K562 (cell line): ENCODE data around the gene CLASP2. TPM values are rescaled to one million over a fixed set of nuclear protein-coding genes. Genes with fewer than 3 reads are reported as not detected.

Source experiments
- ATAC-seq: fragments of 200-7000 bp; cut with Tn5 transposase; 3 replicates; pipeline ENCODE4 v1.9.1; 2020; ENCODE audit warnings: moderate library complexity
- BruUV-seq: library from RNA; stranded (reverse); fragments of 400-500 nt; replicated peaks from 2 replicates; lab custom pipeline; 2021; lab: Mats Ljungman, UMichigan
- CTCF ChIA-PET: fragments of 300-600 bp; formaldehyde crosslinking; extraction: SDS; loops from one replicate; lab custom pipeline; 2021; ENCODE audit warnings: low intra/inter-chr PET ratio; lab: Yijun Ruan, JAX
- POLR2A ChIA-PET: fragments of 300-600, 350-650 bp; sonication (Branson Sonifier 250); formaldehyde crosslinking; extraction: SDS; loops from one replicate; lab custom pipeline; 2021; ENCODE audit warnings: antibody characterized with exemption, inconsistent platforms; lab: Yijun Ruan, JAX
- DNase-seq, 4 experiments: peaks; one replicate each; pipeline versions ENCODE4 v3.0.0 to v3.0.0-alpha.2; 2011 to 2018; ENCODE audit warnings: low spot score in 3 of 4, mixed read lengths in 3 of 4; ENCODE audit errors: extremely low read depth in 1 of 4
- FAIRE-seq: peaks from 2 replicates; lab custom pipeline; 2011; peaks lifted over from hg19 to GRCh38; lab: Jason Lieb, UNC
- H2AFZ ChIP-seq: 2 replicates; pipeline ENCODE4 v1.6.0; 2011; ENCODE audit warnings: low read depth, low read length, control low read depth, inconsistent platforms
- H3K27ac ChIP-seq: fragments of 200-600 bp; 3 replicates; pipeline ENCODE4 v1.8.0; 2011; ENCODE audit warnings: low read depth, mild to moderate bottlenecking, control low read depth, inconsistent platforms, low read length, moderate library complexity, mixed read lengths; ENCODE audit errors: extremely low read depth
- H3K27me3 ChIP-seq, 2 experiments: fragments of 300-600 bp in 1 of 2; 2 replicates in 1 of 2; 3 replicates in 1 of 2; pipeline versions ENCODE4 v1.6.0 to v1.8.0; 2011; ENCODE audit warnings: inconsistent platforms in 2 of 2, low read length in 2 of 2, mild to moderate bottlenecking in 1 of 2, mixed read lengths in 1 of 2, moderate library complexity in 1 of 2; ENCODE audit not compliant: control insufficient read depth in 2 of 2, insufficient read depth in 2 of 2
- H3K36me3 ChIP-seq: fragments of 300-600 bp; 3 replicates; pipeline ENCODE4 v1.8.0; 2011; ENCODE audit warnings: mild to moderate bottlenecking, low read length, inconsistent platforms; ENCODE audit not compliant: control insufficient read depth, insufficient read depth
- H3K4me1 ChIP-seq, 2 experiments: fragments of 200-600 bp in 1 of 2; replicated peaks in 1 of 2; 2 replicates in 1 of 2; 3 replicates in 1 of 2; pipeline versions ENCODE4 v1.5.1 to v1.8.0; 2011; ENCODE audit warnings: inconsistent platforms in 2 of 2, low read length in 2 of 2, mild to moderate bottlenecking in 1 of 2, mixed read lengths in 1 of 2, moderate library complexity in 1 of 2; ENCODE audit not compliant: control insufficient read depth in 2 of 2, insufficient read depth in 2 of 2
- H3K4me2 ChIP-seq: 2 replicates; pipeline ENCODE4 v1.6.1; 2011; ENCODE audit warnings: low read length, control low read depth, inconsistent platforms, mixed read lengths; ENCODE audit not compliant: insufficient read depth
- H3K4me3 ChIP-seq: fragments of 200-600 bp; sonication (generic), shearing (Covaris generic); 2 replicates; pipeline ENCODE4 v1.5.1; 2016; ENCODE audit warnings: control low read depth, inconsistent platforms
- H3K79me2 ChIP-seq: fragments of 200-600 bp; 3 replicates; pipeline ENCODE4 v1.8.0; 2011; ENCODE audit warnings: low read length, inconsistent platforms; ENCODE audit not compliant: control insufficient read depth, insufficient read depth
- H3K9ac ChIP-seq, 2 experiments: 2 replicates each; pipeline versions ENCODE4 v1.6.0 to v1.6.1; 2011; ENCODE audit warnings: low read depth in 2 of 2, low read length in 2 of 2, control low read depth in 1 of 2, inconsistent platforms in 1 of 2, mild to moderate bottlenecking in 1 of 2, mixed read lengths in 1 of 2; ENCODE audit not compliant: insufficient read depth in 1 of 2
- H3K9me1 ChIP-seq: one replicate; pipeline ENCODE4 v1.6.0; 2011; ENCODE audit warnings: inconsistent platforms, mild to moderate bottlenecking, low read length, moderate library complexity; ENCODE audit not compliant: control insufficient read depth, insufficient read depth
- H3K9me3 ChIP-seq: replicated peaks from 2 replicates; pipeline ENCODE4 v1.5.1; 2011; ENCODE audit warnings: low read depth, low read length, inconsistent platforms; ENCODE audit not compliant: control insufficient read depth, insufficient read depth
- H4K20me1 ChIP-seq: replicated peaks from 2 replicates; pipeline ENCODE4 v1.6.1; 2011; ENCODE audit warnings: low read length, inconsistent platforms, mixed read lengths; ENCODE audit not compliant: control insufficient read depth, insufficient read depth
- ATF2 ChIP-seq: sonication (generic); formaldehyde crosslinking; IDR thresholded peaks from 2 replicates; pipeline ENCODE4 v1.8.1; 2022; ENCODE audit warnings: missing genetic modification reagents
- EP300 ChIP-seq: IDR thresholded peaks from 2 replicates; pipeline ENCODE4 v1.6.1; 2012; ENCODE audit warnings: low read length, improper control_type of control experiment
- EWSR1 ChIP-seq: fragments of 450-650 bp; IDR thresholded peaks from 2 replicates; pipeline ENCODE4 v1.6.1; 2018; ENCODE audit warnings: borderline replicate concordance, mild to moderate bottlenecking, low read depth, moderate library complexity; ENCODE audit not compliant: partially characterized antibody
- HDAC8 ChIP-seq: fragments of 450-650 bp; IDR thresholded peaks from 2 replicates; pipeline ENCODE4 v1.6.1; 2016; ENCODE audit warnings: mild to moderate bottlenecking, missing genetic modification characterization, moderate library complexity, missing compliant biosample characterization
- HMGN3 ChIP-seq: IDR thresholded peaks from 2 replicates; pipeline ENCODE4 v1.6.1; 2011; ENCODE audit warnings: borderline replicate concordance, low read depth, mild to moderate bottlenecking, mixed read lengths, low read length; ENCODE audit not compliant: insufficient read length; ENCODE audit errors: extremely low read depth
- KAT2B ChIP-seq: IDR thresholded peaks from one replicate; pipeline ENCODE4 v1.6.1; 2012; ENCODE audit warnings: low read depth, mild to moderate bottlenecking, control low read depth, inconsistent platforms, low read length, moderate library complexity
- PREB ChIP-seq: sonication (generic); formaldehyde crosslinking; IDR thresholded peaks from 2 replicates; pipeline ENCODE4 v1.8.1; 2023; ENCODE audit warnings: mild to moderate bottlenecking, missing genetic modification reagents
- SIRT6 ChIP-seq: IDR thresholded peaks from one replicate; pipeline ENCODE4 v1.6.1; 2012; ENCODE audit warnings: low read depth, mild to moderate bottlenecking, control low read depth, inconsistent platforms, low read length, moderate library complexity
- SRSF3 ChIP-seq: fragments of 200-400 bp; formaldehyde crosslinking; IDR thresholded peaks from 2 replicates; pipeline ENCODE4 v1.6.1; 2016; ENCODE audit warnings: mild to moderate bottlenecking, low read length, moderate library complexity; ENCODE audit not compliant: insufficient read depth
- TCF7 ChIP-seq: sonication (generic); IDR thresholded peaks from 2 replicates; pipeline ENCODE4 v1.6.1; 2016; ENCODE audit warnings: antibody characterized with exemption, borderline replicate concordance
- THRAP3 ChIP-seq: fragments of 450-650 bp; IDR thresholded peaks from 2 replicates; pipeline ENCODE4 v1.6.1; 2016; ENCODE audit warnings: mild to moderate bottlenecking, inconsistent platforms, borderline replicate concordance
- ZNF668 ChIP-seq: fragments of 250-450 bp; sonication (Bioruptor Pico); IDR thresholded peaks from 2 replicates; pipeline ENCODE4 v1.8.0; 2022; ENCODE audit warnings: mild to moderate bottlenecking, inconsistent platforms
- ZNF696 ChIP-seq: fragments of 250-450 bp; sonication (Bioruptor Pico); conservative IDR thresholded peaks from 2 replicates; pipeline ENCODE4 v1.4.0; 2020; ENCODE audit warnings: mild to moderate bottlenecking, moderate library complexity
- WGBS: fragments of 100-300 bp; shearing (Covaris generic); methylation state at CpG from one replicate; pipeline ENCODE4 v1.1.6; 2016; ENCODE audit warnings: low coverage, mixed read lengths; ENCODE audit not compliant: insufficient coverage; ENCODE audit errors: missing lambda C conversion rate; 5-methylcytosine and 5-hydroxymethylcytosine counted together
- in situ Hi-C: fragments of 300-500 bp; cut with MboI; formaldehyde crosslinking; loops from 4 replicates; pipeline ENCODE4 v1.15.0; 2018; ENCODE audit warnings: inconsistent platforms, mixed read lengths
- intact Hi-C: fragments of 100-400 bp; cut with micrococcal nuclease; formaldehyde crosslinking; loops from 2 replicates; pipeline ENCODE4 v1.14.2; 2022
- polyA plus RNA-seq, 8 experiments: library from polyadenylated mRNA; depleted of rRNA in 4 of 8; stranded (reverse) in 5 of 8; unstranded in 3 of 8; fragments of >200 nt; fragmentation: Nextera tagmentation in 2 of 8; fragmentation: Illumina TruSeq in 1 of 8; extraction: Ambion mirVana in 2 of 8; extraction: Trizol in 1 of 8; gene quantifications; 2 replicates each; pipeline versions ENCODE4 v1.2.1 to v1.2.3, GENCODE V29; 2011 to 2014; ENCODE audit warnings: inconsistent platforms in 1 of 8, missing spikeins in 1 of 8
- total RNA-seq, 7 experiments: library from RNA; depleted of rRNA in 6 of 7; stranded (reverse); fragments of >200 nt in 6 of 7; fragmentation: Illumina TruSeq in 2 of 7; extraction: Trizol in 2 of 7; gene quantifications; 2 replicates each; pipeline versions ENCODE4 v1.2.1 to v1.2.3, GENCODE V29; 2011 to 2021; ENCODE audit warnings: low replicate concordance in 1 of 7
- TF ChIP-seq, protein P1 (sequence below): fragments of 250-450 bp; sonication (Bioruptor Pico); IDR thresholded peaks from 2 replicates; pipeline ENCODE4 v1.8.0; 2022; ENCODE audit warnings: moderate library complexity, mild to moderate bottlenecking, inconsistent platforms
- TF ChIP-seq, protein P2 (sequence below): fragments of 250-450 bp; sonication (Bioruptor Pico); IDR thresholded peaks from 2 replicates; pipeline ENCODE4 v1.8.0; 2021; ENCODE audit warnings: borderline replicate concordance, mild to moderate bottlenecking, moderate library complexity; ENCODE audit not compliant: poor library complexity, severe bottlenecking

CLASP2 gene
- total and polyA plus RNA-seq, 9 of the 15 experiments (the other 6 are each of a cell fraction or from before 2014, with no cell fraction given) = 13.5 to 107 (median 71.8) TPM

DNA sequence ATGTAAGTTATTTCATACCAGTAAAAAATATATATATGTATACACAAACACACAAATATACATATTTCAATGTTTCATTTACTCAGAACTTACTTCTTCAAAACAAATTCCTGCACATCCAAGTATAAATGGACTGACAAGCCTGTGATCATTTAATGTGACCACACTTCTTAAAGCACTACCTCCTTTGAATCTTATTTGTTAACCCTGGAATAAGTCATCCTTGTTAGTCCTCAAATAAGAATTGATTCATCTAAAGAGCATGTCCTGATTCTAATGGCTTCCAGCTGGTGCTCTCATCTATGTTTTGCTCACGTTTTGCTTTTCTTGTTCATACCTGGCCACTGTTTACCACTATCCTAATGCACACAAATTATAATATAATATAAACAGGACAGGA lies 173.9 kb downstream of the CLASP2 start:
- no TSS peak for BruUV-seq
- 44% methylated on average over 1 of the region's 1 CpG for WGBS
- Histone ChIP-seq H3K4me1 (no peaks in the 10 kb centered on the region), H3K36me3 (peaks cover 48% of the 10 kb centered on the region; the same call in 2 of the 3 replicates), H3K4me3 (no peak overlapping the region), H2AFZ (no peak overlapping the region), H3K27ac (no peak overlapping the region), H3K4me2 (no peak overlapping the region), H3K9me3 (no peaks in the 10 kb centered on the region), H3K27me3 (no peaks in the 10 kb centered on the region), H3K9me1 (no peaks in the 10 kb centered on the region), H4K20me1 (no peaks in the 10 kb centered on the region), H3K9ac (no peak overlapping the region), H3K79me2 (no peaks in the 10 kb centered on the region)
- intact Hi-C loops = no loop called here
- TF ChIP-seq EWSR1 (no peak), THRAP3 (no peak), KAT2B (no peak), ATF2 (CRISPR knock-in tag) (no peak), SIRT6 (no peak), PREB (CRISPR knock-in tag) (no peak), SRSF3 (no peak), EP300 (no peak), HDAC8 (tag) (no peak), ZNF668 (CRISPR knock-in tag) (no peak), HMGN3 (no peak), TCF7 (no peak), ZNF696 (CRISPR knock-in tag) (no peak)
- TF ChIP-seq, protein P1, sequence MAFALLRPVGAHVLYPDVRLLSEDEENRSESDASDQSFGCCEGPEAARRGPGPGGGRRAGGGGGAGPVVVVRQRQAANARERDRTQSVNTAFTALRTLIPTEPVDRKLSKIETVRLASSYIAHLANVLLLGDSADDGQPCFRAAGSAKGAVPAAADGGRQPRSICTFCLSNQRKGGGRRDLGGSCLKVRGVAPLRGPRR (CRISPR knock-in tag) = no peak
- TF ChIP-seq, protein P2, sequence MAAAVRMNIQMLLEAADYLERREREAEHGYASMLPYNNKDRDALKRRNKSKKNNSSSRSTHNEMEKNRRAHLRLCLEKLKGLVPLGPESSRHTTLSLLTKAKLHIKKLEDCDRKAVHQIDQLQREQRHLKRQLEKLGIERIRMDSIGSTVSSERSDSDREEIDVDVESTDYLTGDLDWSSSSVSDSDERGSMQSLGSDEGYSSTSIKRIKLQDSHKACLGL = no peak
- CTCF ChIA-PET = no interaction called here
- POLR2A ChIA-PET = interaction anchor here (0.7 kb wide), 1 partner anchor 13 kb away, joined by 3 read pairs; no protein-coding TSS in a partner anchor
- DNase-seq (no peak), ATAC-seq (no peak), FAIRE-seq (no peak)
- in situ Hi-C loops = no loop called here
